Keratinocyte (primary cell): ENCODE results near the gene SLC25A34. TPM values are rescaled to one million over a fixed set of nuclear protein-coding genes. Genes with fewer than 3 reads are reported as not detected.
A peak's percentile ranks its signal among the peaks of the same experiment; 100 is the strongest.

Source experiments
- DNase-seq: peaks from one replicate; pipeline ENCODE4 v3.0.0-alpha.2; 2011; ENCODE audit warnings: low read depth, missing footprints, low spot score
- FAIRE-seq: peaks from 2 replicates; lab custom pipeline; 2011; peaks lifted over from hg19 to GRCh38; lab: Jason Lieb, UNC
- H2AFZ ChIP-seq: 2 replicates; pipeline ENCODE4 v1.6.0; 2012; ENCODE audit warnings: low read length, control low read depth, inconsistent platforms; ENCODE audit not compliant: control insufficient read depth
- H3K27ac ChIP-seq: 2 replicates; pipeline ENCODE4 v1.5.1; 2011; ENCODE audit warnings: low read length; ENCODE audit not compliant: control insufficient read depth, insufficient read depth
- H3K27me3 ChIP-seq: 3 replicates; pipeline ENCODE4 v1.6.0; 2011; ENCODE audit warnings: low read length; ENCODE audit not compliant: control insufficient read depth, insufficient read depth; ENCODE audit errors: extremely low read depth
- H3K36me3 ChIP-seq, 2 experiments: 2 replicates in 1 of 2; 3 replicates in 1 of 2; pipeline ENCODE4 v1.5.1; 2011; ENCODE audit warnings: low read length in 2 of 2, mild to moderate bottlenecking in 1 of 2; ENCODE audit not compliant: control insufficient read depth in 2 of 2, insufficient read depth in 2 of 2; ENCODE audit errors: extremely low read depth in 1 of 2
- H3K4me1 ChIP-seq: 3 replicates; pipeline ENCODE4 v1.5.1; 2011; ENCODE audit warnings: low read length; ENCODE audit not compliant: control insufficient read depth, insufficient read depth; ENCODE audit errors: extremely low read depth
- H3K4me2 ChIP-seq: 3 replicates; pipeline ENCODE4 v1.6.0; 2011; ENCODE audit warnings: low read depth, low read length; ENCODE audit not compliant: control insufficient read depth, insufficient read depth; ENCODE audit errors: extremely low read depth
- H3K4me3 ChIP-seq, 3 experiments: fragments of 200-600 bp in 1 of 3; sonication (generic) in 1 of 3; 2 replicates in 2 of 3; 3 replicates in 1 of 3; pipeline ENCODE4 v1.5.1; 2011 to 2016; ENCODE audit warnings: low read length in 3 of 3, mild to moderate bottlenecking in 3 of 3, control low read depth in 2 of 3, inconsistent platforms in 1 of 3, low read depth in 1 of 3, mixed read lengths in 1 of 3, mixed run types in 1 of 3, moderate library complexity in 1 of 3; ENCODE audit not compliant: control insufficient read depth in 2 of 3, insufficient read depth in 2 of 3; ENCODE audit errors: extremely low read depth in 1 of 3
- H3K79me2 ChIP-seq: 2 replicates; pipeline ENCODE4 v1.6.0; 2012; ENCODE audit warnings: low read length; ENCODE audit not compliant: control insufficient read depth, insufficient read depth
- H3K9ac ChIP-seq: 3 replicates; pipeline ENCODE4 v1.6.0; 2011; ENCODE audit warnings: low read length; ENCODE audit not compliant: control insufficient read depth, insufficient read depth; ENCODE audit errors: extremely low read depth
- H3K9me1 ChIP-seq: 3 replicates; pipeline ENCODE4 v1.6.0; 2011; ENCODE audit warnings: low read length; ENCODE audit not compliant: control insufficient read depth, insufficient read depth; ENCODE audit errors: extremely low read depth
- H3K9me3 ChIP-seq: 2 replicates; pipeline ENCODE4 v1.5.1; 2012; ENCODE audit warnings: low read depth, low read length; ENCODE audit not compliant: control insufficient read depth
- H4K20me1 ChIP-seq: 3 replicates; pipeline ENCODE4 v1.6.0; 2011; ENCODE audit warnings: low read length; ENCODE audit not compliant: control insufficient read depth, insufficient read depth; ENCODE audit errors: extremely low read depth
- EZH2 ChIP-seq: IDR thresholded peaks from one replicate; pipeline ENCODE4 v1.6.1; 2012; ENCODE audit warnings: inconsistent platforms, mild to moderate bottlenecking, low read length, moderate library complexity
- dilution Hi-C: fragments of 300-500 bp; cut with MboI; formaldehyde crosslinking; loops from one replicate; pipeline ENCODE4 v1.7.0; 2020; ENCODE audit warnings: low sequenced_read_pairs; ENCODE audit not compliant: extremely low pct_ligation_motif_present
- polyA plus RNA-seq, 5 experiments: library from polyadenylated mRNA; depleted of rRNA in 3 of 5; stranded (reverse) in 3 of 5; stranded (forward) in 1 of 5; unstranded in 1 of 5; fragments of >200 nt; gene quantifications; 1 replicate in 1 of 5; 2 replicates in 3 of 5; 3 replicates in 1 of 5; pipeline versions ENCODE4 v1.2.1 to v1.2.3, GENCODE V29; 2011 to 2012; ENCODE audit warnings: missing spikeins in 2 of 5, low read depth in 1 of 5, low replicate concordance in 1 of 5
- TF ChIP-seq, protein P1 (sequence below), 3 experiments: IDR thresholded peaks in 1 of 3; conservative IDR thresholded peaks in 1 of 3; optimal IDR thresholded peaks in 1 of 3; 2 replicates in 2 of 3; 3 replicates in 1 of 3; pipeline versions ENCODE3 to v1.5.1; 2011; ENCODE audit warnings: low read length in 3 of 3, mild to moderate bottlenecking in 3 of 3, moderate library complexity in 2 of 3, control low read depth in 1 of 3, inconsistent platforms in 1 of 3; ENCODE audit not compliant: insufficient read depth in 2 of 3; ENCODE audit errors: extremely low read depth in 1 of 3

The SLC25A34 gene
- polyA plus RNA-seq, 1 donor (not counting 4 experiments of a cell fraction or from before 2014, with no cell fraction given) = 0.46 TPM

DNA sequence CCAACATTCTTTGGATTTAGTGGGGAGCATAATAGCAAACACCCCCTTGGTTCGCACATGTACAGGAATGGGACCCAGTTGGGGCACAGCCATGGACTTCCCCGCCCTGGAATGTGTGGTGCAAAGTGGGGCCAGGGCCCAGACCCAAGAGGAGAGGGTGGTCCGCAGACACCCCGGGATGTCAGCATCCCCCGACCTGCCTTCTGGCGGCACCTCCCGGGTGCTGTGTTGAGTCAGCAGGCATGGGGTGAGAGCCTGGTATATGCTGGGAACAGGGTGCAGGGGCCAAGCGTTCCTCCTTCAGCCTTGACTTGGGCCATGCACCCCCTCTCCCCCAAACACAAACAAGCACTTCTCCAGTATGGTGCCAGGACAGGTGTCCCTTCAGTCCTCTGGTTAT is 49.6 kb downstream of the SLC25A34 start:
- no peak for TF ChIP-seq EZH2
- TF ChIP-seq, protein P1, sequence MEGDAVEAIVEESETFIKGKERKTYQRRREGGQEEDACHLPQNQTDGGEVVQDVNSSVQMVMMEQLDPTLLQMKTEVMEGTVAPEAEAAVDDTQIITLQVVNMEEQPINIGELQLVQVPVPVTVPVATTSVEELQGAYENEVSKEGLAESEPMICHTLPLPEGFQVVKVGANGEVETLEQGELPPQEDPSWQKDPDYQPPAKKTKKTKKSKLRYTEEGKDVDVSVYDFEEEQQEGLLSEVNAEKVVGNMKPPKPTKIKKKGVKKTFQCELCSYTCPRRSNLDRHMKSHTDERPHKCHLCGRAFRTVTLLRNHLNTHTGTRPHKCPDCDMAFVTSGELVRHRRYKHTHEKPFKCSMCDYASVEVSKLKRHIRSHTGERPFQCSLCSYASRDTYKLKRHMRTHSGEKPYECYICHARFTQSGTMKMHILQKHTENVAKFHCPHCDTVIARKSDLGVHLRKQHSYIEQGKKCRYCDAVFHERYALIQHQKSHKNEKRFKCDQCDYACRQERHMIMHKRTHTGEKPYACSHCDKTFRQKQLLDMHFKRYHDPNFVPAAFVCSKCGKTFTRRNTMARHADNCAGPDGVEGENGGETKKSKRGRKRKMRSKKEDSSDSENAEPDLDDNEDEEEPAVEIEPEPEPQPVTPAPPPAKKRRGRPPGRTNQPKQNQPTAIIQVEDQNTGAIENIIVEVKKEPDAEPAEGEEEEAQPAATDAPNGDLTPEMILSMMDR (optimal IDR thresholded peaks at IDR 0.05 in 1 of 3, IDR thresholded peaks at IDR 0.05 in 1 of 3, conservative IDR thresholded peaks at IDR 0.05 in 1 of 3; ENCODE audit: extremely low read depth in 1 of 3, insufficient read depth in 2 of 3, low read length in 3 of 3) = no peak
- no peak for FAIRE-seq

GRCh38 chr1:15786581-15786980 is 50.5 kb downstream of the SLC25A34 start:
- no peaks in the 10 kb centered on the region for H3K79me2 ChIP-seq
- H3K9me1 ChIP-seq = no peaks in the 10 kb centered on the region
- H3K4me2 ChIP-seq = no peak overlapping the region
- H3K27ac ChIP-seq = peak overlapping the region; percentile 38
- dilution Hi-C loops = no loop called here
- FAIRE-seq = peak; percentile 9
- no peak for TF ChIP-seq EZH2
- no peak overlapping the region for H2AFZ ChIP-seq
- H3K4me3 ChIP-seq = no peak overlapping the region
- no peak overlapping the region for H3K9ac ChIP-seq
- peaks cover 21 to 22% of the 10 kb centered on the region in 2 experiments for H3K36me3 ChIP-seq
- H3K27me3 ChIP-seq = no peaks in the 10 kb centered on the region
- H3K4me1 ChIP-seq = peaks cover 19% of the 10 kb centered on the region
- no peaks in the 10 kb centered on the region for H4K20me1 ChIP-seq
- no peaks in the 10 kb centered on the region for H3K9me3 ChIP-seq
- no peak for DNase-seq

More for the DNA sequence above, 49.6 kb downstream of the SLC25A34 start:
- Histone ChIP-seq H3K27me3 (no peaks in the 10 kb centered on the region), H3K9me1 (no peaks in the 10 kb centered on the region), H4K20me1 (no peaks in the 10 kb centered on the region), H3K79me2 (no peaks in the 10 kb centered on the region), H3K9me3 (no peaks in the 10 kb centered on the region), H3K4me1 (peaks cover 19% of the 10 kb centered on the region), H3K9ac (no peak overlapping the region), H3K36me3 (peaks cover 26% of the 10 kb centered on the region in 2 experiments), H3K4me2 (no peak overlapping the region), H3K4me3 (no peak overlapping the region), H2AFZ (no peak overlapping the region), H3K27ac (no peak overlapping the region)
- no peak for DNase-seq
- dilution Hi-C loops = no loop called here
